Spleen (tissue), 7 donors: ENCODE data around the gene AGPS.

Experiments
- POLR2A ChIP-seq, 3 donors: fragments of 450-650 bp; IDR thresholded peaks; one replicate each; pipeline ENCODE4 v1.5.1; 2017; ENCODE audit warnings: antibody characterized with exemption in 3 of 3, mild to moderate bottlenecking in 1 of 3
- TF ChIP-seq, protein P1 (sequence below), 11 experiments: fragments of 200-600 bp in 7 of 11; fragments of 450-650 bp in 4 of 11; sonication (generic) in 4 of 11; IDR thresholded peaks in 8 of 11; conservative IDR thresholded peaks in 3 of 11; 1 replicate in 7 of 11; 2 replicates in 4 of 11; pipeline versions ENCODE4 v1.4.0 to v1.8.0; 2016 to 2021; ENCODE audit warnings: antibody characterized with exemption in 11 of 11, inconsistent platforms in 4 of 11, mild to moderate bottlenecking in 1 of 11
- donor health status: DM: no; HTN: no; CAD: no; lungs with moderate emphysema.
- donor health status: DM: no; HTN: no; CAD: no.
- donor health status: DM: no; HTN: no; CAD: no.

DNA sequence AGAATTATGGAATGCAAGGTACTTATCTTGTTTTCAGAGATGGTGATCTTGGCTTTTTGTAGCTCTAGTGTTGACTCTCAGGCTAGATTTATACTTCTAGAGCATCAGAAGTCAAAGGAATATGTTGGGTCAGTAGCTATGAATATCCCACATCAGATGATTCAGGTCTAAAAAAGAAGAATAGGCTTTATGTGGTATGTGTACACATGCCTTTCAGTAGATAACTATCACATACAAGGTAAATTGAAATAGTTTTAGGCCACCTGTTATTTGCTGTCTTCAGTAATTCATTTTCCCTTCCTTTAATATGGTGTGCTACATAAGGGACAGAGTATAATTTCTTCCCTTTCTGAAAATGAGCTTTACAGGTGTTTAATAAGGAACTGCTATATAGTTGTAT, 142.4 kb downstream of the AGPS start:
- TF ChIP-seq, protein P1, sequence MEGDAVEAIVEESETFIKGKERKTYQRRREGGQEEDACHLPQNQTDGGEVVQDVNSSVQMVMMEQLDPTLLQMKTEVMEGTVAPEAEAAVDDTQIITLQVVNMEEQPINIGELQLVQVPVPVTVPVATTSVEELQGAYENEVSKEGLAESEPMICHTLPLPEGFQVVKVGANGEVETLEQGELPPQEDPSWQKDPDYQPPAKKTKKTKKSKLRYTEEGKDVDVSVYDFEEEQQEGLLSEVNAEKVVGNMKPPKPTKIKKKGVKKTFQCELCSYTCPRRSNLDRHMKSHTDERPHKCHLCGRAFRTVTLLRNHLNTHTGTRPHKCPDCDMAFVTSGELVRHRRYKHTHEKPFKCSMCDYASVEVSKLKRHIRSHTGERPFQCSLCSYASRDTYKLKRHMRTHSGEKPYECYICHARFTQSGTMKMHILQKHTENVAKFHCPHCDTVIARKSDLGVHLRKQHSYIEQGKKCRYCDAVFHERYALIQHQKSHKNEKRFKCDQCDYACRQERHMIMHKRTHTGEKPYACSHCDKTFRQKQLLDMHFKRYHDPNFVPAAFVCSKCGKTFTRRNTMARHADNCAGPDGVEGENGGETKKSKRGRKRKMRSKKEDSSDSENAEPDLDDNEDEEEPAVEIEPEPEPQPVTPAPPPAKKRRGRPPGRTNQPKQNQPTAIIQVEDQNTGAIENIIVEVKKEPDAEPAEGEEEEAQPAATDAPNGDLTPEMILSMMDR (IDR thresholded peaks at IDR 0.05 in 8 of 11, conservative IDR thresholded peaks at IDR 0.05 in 3 of 11): no peak
- TF ChIP-seq POLR2A (IDR thresholded peaks at IDR 0.05): no peak
